ENCODE results near the gene IL11.
A peak's percentile ranks its signal among the peaks of the same experiment; 100 is the strongest.

Gene IL11

DNA sequence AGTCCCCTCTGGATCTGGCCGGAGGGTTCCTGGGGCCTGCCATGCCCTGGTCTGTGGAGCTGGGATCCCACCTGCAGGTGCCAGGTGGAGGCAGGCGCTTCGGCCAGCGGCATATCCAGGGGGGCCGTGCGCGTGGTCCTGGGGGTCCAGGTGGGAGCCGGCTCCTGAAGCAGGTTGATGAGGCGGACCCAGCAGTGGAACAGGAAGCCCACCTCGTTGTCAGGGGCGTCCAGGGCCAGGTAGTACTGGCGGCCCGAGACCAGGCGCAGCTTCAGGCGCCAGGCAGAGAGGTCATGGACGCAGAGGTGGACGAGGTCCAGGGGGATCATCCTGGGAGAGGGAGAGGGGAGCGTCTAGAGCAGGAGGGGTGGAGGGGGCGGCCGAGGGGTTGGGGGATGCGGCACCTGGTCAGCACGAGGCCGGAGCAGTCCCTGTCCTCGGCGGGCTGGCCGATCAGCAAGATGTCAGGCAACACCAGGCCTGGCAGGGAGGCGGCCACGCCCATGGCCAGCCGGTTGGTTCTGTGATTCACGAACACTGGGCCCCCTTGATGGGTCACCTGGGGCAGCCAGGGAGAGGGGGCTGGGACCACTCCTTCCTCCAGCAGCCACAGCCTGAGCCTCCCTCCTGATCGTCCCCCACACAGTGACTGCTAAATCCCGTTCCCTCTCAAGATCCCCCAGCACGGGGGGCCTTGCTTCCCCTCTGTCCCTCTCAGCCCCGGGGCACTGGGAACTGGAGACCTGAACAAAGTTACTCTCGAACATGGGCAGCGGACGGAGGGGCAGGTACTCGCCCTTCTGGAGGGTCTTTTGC is 7.9 kb downstream of the IL11 start:
- H3K4me1 ChIP-seq (ENCODE audit: control insufficient read depth in 1 of 2, insufficient read depth in 2 of 2, low read length in 2 of 2) = no peaks in the 10 kb centered on the region
- no peaks in the 10 kb centered on the region for H3K27me3 ChIP-seq (ENCODE audit: control insufficient read depth in 1 of 2, insufficient read depth in 2 of 2, low read length in 2 of 2)
- no peak overlapping the region for H3K4me3 ChIP-seq (ENCODE audit: low read depth in 1 of 2, low read length in 2 of 2)

DNA sequence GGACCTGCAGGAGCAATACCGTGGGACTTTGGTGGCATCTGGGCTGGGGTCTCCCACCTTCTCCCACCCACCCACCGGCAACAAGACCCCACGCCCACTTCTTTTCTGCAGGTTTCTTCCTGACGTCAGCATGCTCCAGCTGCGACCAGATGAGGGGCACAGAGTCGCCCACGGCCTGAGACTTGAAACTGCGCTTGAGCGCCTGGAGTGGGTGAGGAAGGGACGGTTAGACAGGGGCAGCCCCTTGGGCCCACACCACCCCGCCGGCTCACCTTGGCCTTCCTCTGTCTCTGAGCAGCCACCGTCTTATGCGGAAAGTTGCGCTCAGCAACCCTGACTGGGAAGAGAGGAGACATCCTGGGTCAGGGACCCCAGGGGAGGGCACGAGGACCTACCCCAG is 9.4 kb downstream of the IL11 start:
- peaks cover 0 to 3% of the 10 kb centered on the region in 2 donors for H3K27me3 ChIP-seq (ENCODE audit: control insufficient read depth in 1 of 2, insufficient read depth in 2 of 2, low read length in 2 of 2)
- H3K27ac ChIP-seq (ENCODE audit: low read depth, low read length) = no peak overlapping the region
- no peaks in the 10 kb centered on the region for H3K9me3 ChIP-seq (ENCODE audit: control insufficient read depth in 1 of 2, low read length in 2 of 2)
- no peaks in the 10 kb centered on the region for H3K4me1 ChIP-seq (ENCODE audit: control insufficient read depth in 1 of 2, insufficient read depth in 2 of 2, low read length in 2 of 2)
- H3K36me3 ChIP-seq (ENCODE audit: control insufficient read depth in 1 of 2, insufficient read depth in 2 of 2, low read length in 2 of 2) = no peaks in the 10 kb centered on the region
- H3K9ac ChIP-seq (ENCODE audit: low read depth in 1 of 2, low read length in 2 of 2) = no peak overlapping the region
- H3K4me3 ChIP-seq (ENCODE audit: low read depth in 1 of 2, low read length in 2 of 2) = no peak overlapping the region

More for the DNA sequence above, 7.9 kb downstream of the IL11 start:
- Histone ChIP-seq H3K9me3 (ENCODE audit: control insufficient read depth in 1 of 2, low read length in 2 of 2) (no peaks in the 10 kb centered on the region), H3K36me3 (ENCODE audit: control insufficient read depth in 1 of 2, insufficient read depth in 2 of 2, low read length in 2 of 2) (no peaks in the 10 kb centered on the region), H3K9ac (ENCODE audit: low read depth in 1 of 2, low read length in 2 of 2) (no peak overlapping the region), H3K27ac (ENCODE audit: low read depth, low read length) (no peak overlapping the region)

DNA sequence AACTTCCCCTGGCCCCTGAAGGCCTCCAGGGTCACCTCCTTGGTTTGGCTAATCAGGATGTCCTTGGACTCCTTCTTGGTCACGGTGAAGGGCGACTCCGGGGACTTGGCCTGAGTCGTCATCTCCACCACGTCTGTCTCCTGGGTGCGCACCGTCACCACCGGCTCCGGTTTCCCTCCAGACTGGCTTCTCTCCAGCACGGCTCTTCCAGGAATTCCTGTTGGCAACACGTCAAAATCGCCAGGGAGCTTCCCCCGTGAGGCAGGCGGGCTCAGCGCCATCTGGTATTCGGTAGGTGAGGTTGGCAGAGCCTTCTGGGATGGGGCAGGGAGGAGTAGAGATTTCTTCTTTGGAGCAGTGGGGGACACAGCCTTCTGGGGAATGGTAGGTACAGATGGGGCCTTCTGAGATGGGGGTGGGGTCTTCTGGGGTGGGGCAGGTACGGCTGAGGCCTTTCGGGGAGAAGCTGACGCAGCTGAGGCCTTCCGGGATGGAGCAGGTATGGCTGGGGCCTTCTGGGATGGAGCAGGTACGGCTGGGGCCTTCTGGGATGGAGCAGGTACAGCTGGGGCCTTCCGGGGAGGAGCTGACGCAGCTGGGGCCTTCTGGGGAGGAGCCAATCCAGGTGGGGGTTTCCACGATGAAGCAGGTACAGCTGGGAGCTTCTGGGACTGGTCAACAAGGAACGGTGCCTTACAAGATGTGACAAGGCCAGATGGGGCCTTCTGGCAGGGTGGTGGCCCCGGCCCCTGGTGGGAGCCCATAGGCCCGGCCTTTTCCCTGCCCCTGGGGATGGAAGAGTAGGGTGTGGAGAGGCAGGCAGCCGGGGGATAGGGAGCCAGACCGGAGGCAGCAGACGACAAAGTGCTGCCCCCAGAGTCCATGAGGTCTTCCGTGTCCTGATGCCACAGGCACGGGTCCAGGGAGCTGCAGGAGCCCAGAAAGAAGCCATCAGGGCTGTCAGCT is 11.0 kb downstream of the IL11 start:
- H3K27ac ChIP-seq (ENCODE audit: low read depth, low read length) = no peak overlapping the region
- no peak overlapping the region for H3K9ac ChIP-seq (ENCODE audit: low read depth in 1 of 2, low read length in 2 of 2)
- no peaks in the 10 kb centered on the region for H3K9me3 ChIP-seq (ENCODE audit: control insufficient read depth in 1 of 2, low read length in 2 of 2)
- no peak overlapping the region for H3K4me3 ChIP-seq (ENCODE audit: low read depth in 1 of 2, low read length in 2 of 2)
- H3K27me3 ChIP-seq (ENCODE audit: control insufficient read depth in 1 of 2, insufficient read depth in 2 of 2, low read length in 2 of 2) = peaks cover 5 to 7% of the 10 kb centered on the region in 2 donors
- H3K36me3 ChIP-seq (ENCODE audit: control insufficient read depth in 1 of 2, insufficient read depth in 2 of 2, low read length in 2 of 2) = no peaks in the 10 kb centered on the region
- no peaks in the 10 kb centered on the region for H3K4me1 ChIP-seq (ENCODE audit: control insufficient read depth in 1 of 2, insufficient read depth in 2 of 2, low read length in 2 of 2)

DNA sequence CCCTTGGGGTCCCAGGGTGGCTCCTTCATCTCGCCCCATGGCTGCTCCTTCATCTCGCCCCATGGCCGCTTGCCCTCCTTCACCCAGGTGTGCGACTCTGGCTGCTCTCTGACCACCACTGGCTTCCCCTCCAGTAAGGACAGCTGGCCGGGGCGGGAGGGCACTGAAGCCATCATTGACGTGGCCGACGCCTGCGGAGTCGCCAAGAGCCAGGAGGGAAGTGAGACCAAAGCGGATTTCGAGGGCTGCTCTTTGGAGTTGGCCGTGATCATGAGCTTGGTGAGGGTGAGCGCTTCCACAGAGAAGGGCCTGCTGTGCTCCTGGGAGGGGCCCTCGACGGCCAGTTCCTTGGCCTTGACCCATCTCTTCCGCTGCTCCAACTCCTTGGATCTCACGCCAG is 11.8 kb downstream of the IL11 start:
- peaks cover 2 to 4% of the 10 kb centered on the region in 2 donors for H3K4me1 ChIP-seq (ENCODE audit: control insufficient read depth in 1 of 2, insufficient read depth in 2 of 2, low read length in 2 of 2)
- H3K9me3 ChIP-seq (ENCODE audit: control insufficient read depth in 1 of 2, low read length in 2 of 2) = no peaks in the 10 kb centered on the region
- H3K27ac ChIP-seq (ENCODE audit: low read depth, low read length) = no peak overlapping the region
- H3K36me3 ChIP-seq (ENCODE audit: control insufficient read depth in 1 of 2, insufficient read depth in 2 of 2, low read length in 2 of 2) = no peaks in the 10 kb centered on the region
- no peak overlapping the region for H3K9ac ChIP-seq (ENCODE audit: low read depth in 1 of 2, low read length in 2 of 2)
- H3K4me3 ChIP-seq (ENCODE audit: low read depth in 1 of 2, low read length in 2 of 2) = no peak overlapping the region
- peaks cover 7 to 9% of the 10 kb centered on the region in 2 donors for H3K27me3 ChIP-seq (ENCODE audit: control insufficient read depth in 1 of 2, insufficient read depth in 2 of 2, low read length in 2 of 2)

DNA sequence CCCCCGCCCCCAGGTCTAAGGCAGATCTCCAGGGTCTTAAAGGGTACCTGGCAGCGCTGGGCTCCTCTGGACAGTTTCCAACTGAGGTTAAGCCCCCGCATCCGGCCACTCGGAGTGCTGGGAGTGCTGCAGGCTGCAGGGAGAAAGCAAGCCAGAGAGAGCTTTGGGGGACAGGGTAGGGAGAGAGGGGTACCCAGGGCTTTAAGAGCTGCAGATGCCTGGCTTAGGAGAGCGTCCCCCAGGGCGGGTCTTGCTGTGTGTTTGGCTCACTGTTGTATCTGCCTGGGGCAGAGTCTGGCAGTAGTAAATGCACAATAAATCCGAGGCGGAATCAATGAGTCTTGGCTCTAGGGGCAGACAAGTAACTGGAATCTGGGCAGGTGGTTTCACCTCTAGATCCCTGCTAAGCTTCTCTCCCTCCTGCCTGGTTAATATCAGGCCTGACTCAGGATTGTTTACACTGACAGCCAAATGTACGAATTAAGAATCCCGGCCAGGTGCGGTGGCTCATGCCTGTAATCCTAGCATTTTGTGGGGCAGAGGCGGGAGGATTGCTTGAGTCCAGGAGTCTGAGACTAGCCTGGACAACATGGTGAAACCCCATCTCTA is 14.9 kb downstream of the IL11 start:
- Histone ChIP-seq H3K4me1 (ENCODE audit: control insufficient read depth in 1 of 2, insufficient read depth in 2 of 2, low read length in 2 of 2) (peaks cover 17 to 28% of the 10 kb centered on the region in 2 donors), H3K27me3 (ENCODE audit: control insufficient read depth in 1 of 2, insufficient read depth in 2 of 2, low read length in 2 of 2) (peaks cover 27 to 36% of the 10 kb centered on the region in 2 donors), H3K36me3 (ENCODE audit: control insufficient read depth in 1 of 2, insufficient read depth in 2 of 2, low read length in 2 of 2) (no peaks in the 10 kb centered on the region), H3K27ac (ENCODE audit: low read depth, low read length) (no peak overlapping the region), H3K9ac (ENCODE audit: low read depth in 1 of 2, low read length in 2 of 2) (no peak overlapping the region), H3K9me3 (ENCODE audit: control insufficient read depth in 1 of 2, low read length in 2 of 2) (no peaks in the 10 kb centered on the region), H3K4me3 (ENCODE audit: low read depth in 1 of 2, low read length in 2 of 2) (no peak overlapping the region)

DNA sequence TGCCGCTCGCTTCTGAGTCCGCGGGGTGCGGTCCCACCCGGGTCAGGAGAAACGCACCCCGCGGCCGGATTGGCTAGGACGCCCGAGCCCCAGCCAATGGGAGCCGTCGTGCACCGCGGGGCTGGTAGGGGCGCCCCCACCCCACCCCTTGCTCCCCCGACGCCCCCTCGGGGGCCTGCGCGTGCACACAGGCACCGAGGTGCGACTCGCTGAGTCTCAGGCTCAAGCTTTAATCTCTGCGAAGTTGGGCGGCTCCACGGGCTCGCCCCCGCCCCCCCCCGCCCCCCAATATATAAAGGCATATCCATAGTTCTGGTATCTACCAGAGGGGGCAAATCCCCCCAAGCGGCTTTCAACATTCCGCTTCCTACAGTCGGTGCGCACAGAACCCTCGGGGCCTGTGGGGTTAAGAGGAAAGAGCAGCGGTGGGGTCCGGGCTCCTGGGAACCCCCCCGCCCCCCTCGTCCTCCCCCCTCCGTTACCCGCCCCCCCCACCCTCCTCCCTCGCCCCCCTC is 15.5 kb downstream of the IL11 start, which contains the start of gene COX6B2:
Gene COX6B2, minus strand, starts transcription at position 22 of the 515 bp plus-strand sequence. CDS start 198 bp downstream, outside the sequence.
- Histone ChIP-seq H3K9ac (ENCODE audit: low read depth in 1 of 2, low read length in 2 of 2) (no peak within 1 kb of the TSS), H3K27me3 (ENCODE audit: control insufficient read depth in 1 of 2, insufficient read depth in 2 of 2, low read length in 2 of 2) (peaks cover 27 to 36% of the 10 kb centered on the region in 2 donors), H3K36me3 (ENCODE audit: control insufficient read depth in 1 of 2, insufficient read depth in 2 of 2, low read length in 2 of 2) (no peaks in the 10 kb centered on the region), H3K4me1 (ENCODE audit: control insufficient read depth in 1 of 2, insufficient read depth in 2 of 2, low read length in 2 of 2) (peaks cover 17 to 28% of the 10 kb centered on the region in 2 donors), H3K9me3 (ENCODE audit: control insufficient read depth in 1 of 2, low read length in 2 of 2) (no peaks in the 10 kb centered on the region), H3K4me3 (ENCODE audit: low read depth in 1 of 2, low read length in 2 of 2) (peak within 1 kb of the TSS; percentile 48 to 63), H3K27ac (ENCODE audit: low read depth, low read length) (no peak within 1 kb of the TSS)

DNA sequence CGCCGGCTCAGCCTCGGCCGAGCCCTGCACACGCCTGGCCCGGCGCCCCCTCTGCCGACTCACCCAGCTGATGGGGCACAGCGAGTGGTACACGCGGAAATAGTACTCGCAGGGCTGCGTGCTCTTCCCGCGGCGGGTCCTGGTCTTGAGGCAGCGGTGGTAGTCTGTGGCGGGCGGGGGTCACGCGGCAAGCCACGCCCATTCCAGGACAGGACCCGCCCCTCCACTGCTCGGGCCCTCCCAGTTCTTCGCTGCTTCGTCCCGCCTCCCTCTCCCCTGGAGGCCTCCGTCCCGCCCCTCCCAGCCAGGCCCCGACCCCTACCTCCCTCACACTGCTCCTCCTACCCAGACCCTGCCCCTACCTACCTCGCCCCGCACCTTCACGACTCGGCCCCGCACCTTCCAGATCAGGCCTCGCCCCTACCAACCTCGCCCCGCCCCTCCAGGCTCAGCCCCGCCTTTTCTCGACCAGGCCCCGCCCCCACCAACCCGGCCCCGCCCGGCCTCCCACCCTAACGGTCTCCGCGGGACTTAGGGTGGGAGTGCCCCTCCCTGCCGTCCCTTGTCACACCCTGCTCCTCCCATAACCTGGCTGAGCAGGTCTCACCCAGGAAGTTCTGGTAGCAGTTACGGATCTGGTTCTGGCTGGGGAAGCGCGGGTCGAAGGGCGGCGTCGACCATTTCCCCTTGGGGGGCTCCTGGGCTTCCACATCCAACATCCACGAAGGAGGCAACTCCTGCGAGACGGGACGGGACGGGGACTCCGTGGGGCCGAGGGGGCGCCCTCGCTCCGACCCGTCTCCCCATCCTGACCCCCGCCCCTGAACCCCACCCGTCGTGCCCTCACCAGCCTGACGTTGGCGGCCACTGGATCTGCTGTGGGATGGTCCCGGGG is 16.2 kb downstream of the IL11 start:
- Histone ChIP-seq H3K27ac (ENCODE audit: low read depth, low read length) (no peak overlapping the region), H3K4me1 (ENCODE audit: control insufficient read depth in 1 of 2, insufficient read depth in 2 of 2, low read length in 2 of 2) (peaks cover 17 to 28% of the 10 kb centered on the region in 2 donors), H3K36me3 (ENCODE audit: control insufficient read depth in 1 of 2, insufficient read depth in 2 of 2, low read length in 2 of 2) (no peaks in the 10 kb centered on the region), H3K27me3 (ENCODE audit: control insufficient read depth in 1 of 2, insufficient read depth in 2 of 2, low read length in 2 of 2) (peaks cover 27 to 36% of the 10 kb centered on the region in 2 donors), H3K9me3 (ENCODE audit: control insufficient read depth in 1 of 2, low read length in 2 of 2) (no peaks in the 10 kb centered on the region), H3K4me3 (ENCODE audit: low read depth in 1 of 2, low read length in 2 of 2) (peak overlapping the region; percentile 48 to 63), H3K9ac (ENCODE audit: low read depth in 1 of 2, low read length in 2 of 2) (no peak overlapping the region)

DNA sequence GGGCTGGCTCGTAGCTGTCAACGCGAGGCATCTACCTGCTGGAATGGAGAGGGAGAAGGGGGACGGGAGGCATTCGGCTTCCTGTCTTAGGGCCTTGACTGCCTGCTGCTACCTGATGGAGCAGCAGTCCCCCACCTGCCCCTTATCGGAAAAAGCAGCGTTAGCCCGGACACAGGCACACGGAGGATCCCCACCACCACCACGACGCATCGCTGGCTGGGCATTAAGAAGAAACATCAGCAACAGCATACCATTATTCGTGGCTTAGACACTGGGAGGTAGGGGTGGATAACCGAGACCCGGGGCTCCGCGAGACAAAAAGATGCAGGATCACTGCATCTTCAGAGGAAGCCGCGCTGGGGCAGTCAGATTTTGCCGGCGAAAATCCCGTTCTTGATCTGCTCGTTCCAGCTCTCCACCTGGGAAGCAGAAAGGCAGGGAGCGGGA is 16.9 kb downstream of the IL11 start:
- no peaks in the 10 kb centered on the region for H3K36me3 ChIP-seq (ENCODE audit: control insufficient read depth in 1 of 2, insufficient read depth in 2 of 2, low read length in 2 of 2)
- peak overlapping the region; percentile 48 to 63 for H3K4me3 ChIP-seq (ENCODE audit: low read depth in 1 of 2, low read length in 2 of 2)
- H3K27me3 ChIP-seq (ENCODE audit: control insufficient read depth in 1 of 2, insufficient read depth in 2 of 2, low read length in 2 of 2) = peaks cover 27 to 36% of the 10 kb centered on the region in 2 donors
- H3K4me1 ChIP-seq (ENCODE audit: control insufficient read depth in 1 of 2, insufficient read depth in 2 of 2, low read length in 2 of 2) = peaks cover 17 to 28% of the 10 kb centered on the region in 2 donors
- H3K27ac ChIP-seq (ENCODE audit: low read depth, low read length) = no peak overlapping the region
- no peak overlapping the region for H3K9ac ChIP-seq (ENCODE audit: low read depth in 1 of 2, low read length in 2 of 2)
- H3K9me3 ChIP-seq (ENCODE audit: control insufficient read depth in 1 of 2, low read length in 2 of 2) = no peaks in the 10 kb centered on the region

DNA sequence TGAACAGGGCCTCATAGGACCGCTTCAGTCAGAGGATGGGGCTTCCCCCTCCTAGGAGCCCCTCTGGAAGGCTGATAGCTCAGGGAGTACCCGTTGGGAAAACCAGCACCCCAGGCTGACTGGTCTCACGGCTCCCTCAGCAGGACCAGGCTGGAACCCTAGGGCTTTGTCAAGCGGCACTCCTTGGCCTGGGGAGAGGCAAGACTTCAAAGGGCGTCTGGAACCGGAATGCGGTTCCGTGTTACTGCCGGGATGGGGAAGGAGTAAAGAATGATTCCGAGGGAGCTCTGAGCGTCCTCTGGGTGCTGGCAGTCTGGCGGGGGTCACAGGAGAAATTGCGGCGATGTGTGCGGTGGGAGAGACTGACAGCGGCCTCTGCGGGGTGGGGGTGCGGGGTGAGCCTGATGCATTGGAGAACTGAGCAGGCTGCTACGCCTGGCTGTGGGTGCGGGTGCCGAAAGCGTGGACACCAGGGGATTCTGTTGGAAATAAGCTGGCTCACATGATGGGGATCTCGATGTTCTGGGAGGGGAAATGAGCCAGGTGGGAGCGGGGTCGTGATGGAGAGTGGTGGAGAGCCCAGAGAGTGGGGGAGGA is 17.6 kb downstream of the IL11 start:
- peaks cover 27 to 36% of the 10 kb centered on the region in 2 donors for H3K27me3 ChIP-seq (ENCODE audit: control insufficient read depth in 1 of 2, insufficient read depth in 2 of 2, low read length in 2 of 2)
- H3K9ac ChIP-seq (ENCODE audit: low read depth in 1 of 2, low read length in 2 of 2) = no peak overlapping the region

More for the DNA sequence above, 17.6 kb downstream of the IL11 start:
- Histone ChIP-seq H3K27ac (ENCODE audit: low read depth, low read length) (no peak overlapping the region), H3K36me3 (ENCODE audit: control insufficient read depth in 1 of 2, insufficient read depth in 2 of 2, low read length in 2 of 2) (no peaks in the 10 kb centered on the region), H3K9me3 (ENCODE audit: control insufficient read depth in 1 of 2, low read length in 2 of 2) (no peaks in the 10 kb centered on the region), H3K4me1 (ENCODE audit: control insufficient read depth in 1 of 2, insufficient read depth in 2 of 2, low read length in 2 of 2) (peaks cover 17 to 28% of the 10 kb centered on the region in 2 donors), H3K4me3 (ENCODE audit: low read depth in 1 of 2, low read length in 2 of 2) (no peak overlapping the region)

Measured in duodenal mucosa (tissue), 2 donors.